Kidney epithelial cell (primary cell): ENCODE data around the gene GRM7. TPM values are rescaled to one million over a fixed set of nuclear protein-coding genes. Genes with fewer than 3 reads are reported as not detected.
A peak's percentile ranks its signal among the peaks of the same experiment; 100 is the strongest.

Experiments used
- DNase-seq: peaks from one replicate; pipeline ENCODE4 v3.0.0-alpha.2; 2010; ENCODE audit warnings: low read depth
- H3K27me3 ChIP-seq: 2 replicates; pipeline ENCODE4 v1.6.0; 2011; ENCODE audit warnings: low read length; ENCODE audit not compliant: control insufficient read depth, insufficient read depth
- H3K36me3 ChIP-seq: 2 replicates; pipeline ENCODE4 v1.5.1; 2011; ENCODE audit warnings: low read length; ENCODE audit not compliant: control insufficient read depth, insufficient read depth
- H3K4me3 ChIP-seq: 2 replicates; pipeline ENCODE4 v1.5.1; 2011; ENCODE audit warnings: low read depth, mild to moderate bottlenecking, control low read depth, low read length
- CTCF ChIP-seq: IDR thresholded peaks from 2 replicates; pipeline ENCODE4 v1.5.1; 2011; ENCODE audit warnings: mild to moderate bottlenecking, moderate library complexity, low read length, control low read depth, inconsistent platforms; ENCODE audit not compliant: insufficient read depth, poor library complexity, severe bottlenecking
- total RNA-seq: library from RNA; depleted of rRNA; stranded (reverse); fragments of >200 nt; gene quantifications from 2 replicates; pipeline ENCODE4 v1.2.3, GENCODE V29; 2015

GRM7 gene
- total RNA-seq, 1 donor from 2014 or later, result 0.17 TPM

DNA sequence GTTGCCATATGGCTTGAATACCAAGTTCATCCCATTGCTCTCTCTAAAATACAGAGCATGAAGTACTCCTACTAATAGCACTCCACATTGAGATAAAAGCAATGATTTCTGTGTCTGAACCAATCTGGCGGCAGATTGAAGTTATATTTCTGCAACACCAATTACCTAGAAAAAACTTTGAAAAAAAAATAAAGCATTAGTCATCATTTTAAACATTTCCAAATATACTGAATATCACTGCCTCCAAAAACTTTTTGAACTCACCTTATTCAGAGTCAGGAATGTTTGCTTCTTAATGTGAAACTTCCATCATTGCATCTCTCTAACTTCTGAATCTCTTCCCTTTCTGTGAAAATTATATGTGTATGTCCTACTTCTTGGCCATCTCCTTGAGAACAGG, 540.5 kb downstream of the GRM7 start:
- TF ChIP-seq CTCF, result no peak
- Histone ChIP-seq H3K27me3 (no peaks in the 10 kb centered on the region), H3K4me3 (no peak overlapping the region), H3K36me3 (no peaks in the 10 kb centered on the region)
- DNase-seq, result no peak

DNA sequence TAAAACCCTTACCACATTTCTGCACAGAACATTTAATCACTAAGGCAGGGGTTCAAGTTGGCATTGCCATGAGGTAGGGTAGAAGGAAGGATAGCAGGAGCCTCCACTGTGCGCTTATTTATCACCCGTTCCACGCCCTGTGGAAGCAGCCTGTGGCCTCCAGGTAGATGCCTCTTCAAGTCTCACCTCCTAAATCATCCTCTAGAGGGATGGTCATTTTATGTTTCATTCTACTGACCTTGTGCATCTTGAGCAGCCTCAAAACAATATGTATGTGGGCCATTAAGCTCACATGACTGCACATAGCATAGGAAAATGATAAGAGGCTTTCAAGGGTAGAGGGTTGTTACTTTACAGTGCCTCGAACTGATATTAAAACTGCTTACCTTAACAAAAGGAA, 546.2 kb downstream of the GRM7 start:
- Histone ChIP-seq H3K27me3 (no peaks in the 10 kb centered on the region), H3K4me3 (no peak overlapping the region), H3K36me3 (no peaks in the 10 kb centered on the region)
- no peak for DNase-seq
- TF ChIP-seq CTCF, result peak; percentile 15

GRCh38 chr3:7410782-7411181, 549.9 kb downstream of the GRM7 start:
- Histone ChIP-seq H3K27me3 (no peaks in the 10 kb centered on the region), H3K4me3 (no peak overlapping the region), H3K36me3 (no peaks in the 10 kb centered on the region)
- DNase-seq, result no peak
- TF ChIP-seq CTCF, result no peak

- TF ChIP-seq CTCF, result no peak
- no peak for DNase-seq
- H3K27me3 ChIP-seq, result no peaks in the 10 kb centered on the region
- H3K36me3 ChIP-seq, result no peaks in the 10 kb centered on the region
- no peak overlapping the region for H3K4me3 ChIP-seq
Observed at GRCh38 chr3:7421065-7421464, 560.1 kb downstream of the GRM7 start.

- Histone ChIP-seq H3K4me3 (no peak overlapping the region), H3K36me3 (no peaks in the 10 kb centered on the region), H3K27me3 (no peaks in the 10 kb centered on the region)
- TF ChIP-seq CTCF, result no peak
- no peak for DNase-seq
Observed at GRCh38 chr3:7423036-7423435, 562.1 kb downstream of the GRM7 start.

GRCh38 chr3:7423995-7424394, 563.1 kb downstream of the GRM7 start:
- Histone ChIP-seq H3K4me3 (no peak overlapping the region), H3K36me3 (no peaks in the 10 kb centered on the region)
- no peak for DNase-seq

More at GRCh38 chr3:7423995-7424394, 563.1 kb downstream of the GRM7 start:
- no peak for TF ChIP-seq CTCF
- H3K27me3 ChIP-seq, result no peaks in the 10 kb centered on the region
